HG03520 (cell line): Measurements from ENCODE around the gene ARHGAP44.

ENCODE experiments used
- ATAC-seq: cut with Tn5 transposase; IDR thresholded peaks from one replicate; pipeline ENCODE4 v1.9.1; 2021; ENCODE audit warnings: mild to moderate bottlenecking, moderate library complexity; ENCODE audit not compliant: unreplicated experiment

The ARHGAP44 gene

DNA sequence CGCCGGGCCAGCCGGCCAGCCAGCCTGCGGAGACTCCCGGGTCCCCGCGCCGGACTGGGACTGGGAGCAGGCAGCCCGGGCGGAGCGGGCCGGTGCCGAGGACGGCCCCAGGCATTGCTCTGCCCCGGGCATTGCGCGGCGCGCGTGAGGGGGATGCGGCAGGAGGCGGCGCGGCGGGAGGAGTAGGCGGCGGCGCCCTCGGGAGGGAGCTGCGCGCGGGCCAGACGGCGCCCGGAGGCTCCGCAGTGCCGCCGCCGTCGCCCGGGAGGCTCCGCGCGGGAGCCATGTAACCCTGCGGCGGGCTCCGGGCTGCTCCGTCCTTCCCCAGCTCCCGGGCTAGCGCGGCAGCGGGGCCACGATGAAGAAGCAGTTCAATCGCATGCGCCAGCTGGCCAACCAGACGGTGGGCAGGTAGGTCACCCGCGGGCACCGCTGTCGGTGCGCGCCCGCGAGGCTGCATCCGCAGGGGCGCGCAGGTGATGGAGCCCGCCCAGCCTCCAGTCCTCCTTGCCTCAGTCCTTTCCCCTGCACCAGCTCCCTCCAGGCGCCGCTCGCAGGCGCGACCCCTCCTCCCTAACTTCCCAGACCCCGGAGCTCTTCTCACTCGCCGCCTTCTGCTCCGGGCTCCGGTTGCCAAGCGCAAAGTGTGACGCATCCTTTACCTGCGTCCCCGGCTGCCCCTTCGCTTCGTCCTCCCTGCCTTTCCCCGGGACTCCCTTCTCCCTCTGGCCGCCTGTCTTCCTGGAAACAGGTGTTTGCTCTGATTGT, at the start of gene ARHGAP44:
TSS of gene ARHGAP44 (plus strand) at position 18 of the 768 bp plus-strand sequence. CDS start at position 359, 341 bp downstream.
- peak; percentile 82 for ATAC-seq

DNA sequence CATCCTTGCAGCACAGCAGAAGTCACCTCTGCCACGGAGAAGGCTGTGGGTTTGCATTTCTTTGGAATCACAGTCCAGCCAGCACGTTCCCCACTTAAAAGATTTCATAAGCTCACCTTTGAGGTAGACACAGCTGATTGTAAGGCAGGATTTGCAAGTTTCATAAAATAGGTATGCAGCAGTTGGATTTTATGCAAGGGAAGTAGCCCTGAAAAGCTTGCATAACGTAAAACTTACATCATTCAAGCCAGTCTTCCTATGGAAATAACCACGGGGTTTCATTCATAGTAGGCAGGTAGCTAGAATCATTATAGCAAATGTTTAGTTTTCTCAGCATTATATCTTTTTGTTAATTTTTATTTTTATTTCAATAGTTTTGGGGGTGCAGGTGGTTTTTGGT, 49.8 kb upstream of the ARHGAP44 start:
- ATAC-seq = no peak

DNA sequence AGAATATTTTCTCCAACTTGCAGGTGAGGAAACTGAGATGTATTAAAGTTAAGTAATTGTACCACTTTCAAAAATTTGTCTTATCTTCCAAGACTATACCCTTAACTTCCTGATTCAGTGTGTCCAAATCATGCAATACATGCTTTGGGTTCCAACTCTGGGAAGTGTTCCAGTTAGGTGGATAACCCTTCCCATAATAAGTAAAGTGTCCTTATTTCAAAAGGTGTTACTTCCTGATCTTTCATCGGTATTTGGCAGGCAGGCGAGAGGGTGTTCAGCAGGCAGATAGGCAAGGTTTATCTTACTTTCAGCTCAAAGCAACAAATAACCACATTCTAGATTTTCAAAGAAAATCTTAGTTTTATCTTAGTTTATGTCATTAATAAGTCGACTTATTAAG, 46.3 kb upstream of the ARHGAP44 start:
- ATAC-seq = no peak

DNA sequence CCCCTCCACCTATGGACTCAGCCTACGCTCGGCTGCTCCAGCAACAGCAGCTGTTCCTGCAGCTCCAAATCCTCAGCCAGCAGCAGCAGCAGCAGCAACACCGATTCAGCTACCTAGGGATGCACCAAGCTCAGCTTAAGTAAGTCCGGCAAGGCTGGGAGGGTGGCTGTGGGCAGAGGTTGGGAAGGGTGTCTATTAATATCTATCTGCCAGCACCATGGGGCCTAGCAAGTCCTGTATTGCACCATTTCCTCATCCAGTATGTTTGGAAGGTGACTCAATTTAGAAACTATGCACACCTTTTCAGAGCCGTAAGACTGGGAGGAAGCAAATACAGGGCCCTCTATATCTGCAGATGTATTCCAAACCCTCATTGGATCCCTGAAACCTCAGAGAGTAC, 45.0 kb upstream of the ARHGAP44 start:
- no peak for ATAC-seq

GRCh38 chr17:12744786-12745185, 44.5 kb upstream of the ARHGAP44 start:
- ATAC-seq = no peak

- no peak for ATAC-seq
Observed at GRCh38 chr17:12745486-12745885, 43.8 kb upstream of the ARHGAP44 start.

DNA sequence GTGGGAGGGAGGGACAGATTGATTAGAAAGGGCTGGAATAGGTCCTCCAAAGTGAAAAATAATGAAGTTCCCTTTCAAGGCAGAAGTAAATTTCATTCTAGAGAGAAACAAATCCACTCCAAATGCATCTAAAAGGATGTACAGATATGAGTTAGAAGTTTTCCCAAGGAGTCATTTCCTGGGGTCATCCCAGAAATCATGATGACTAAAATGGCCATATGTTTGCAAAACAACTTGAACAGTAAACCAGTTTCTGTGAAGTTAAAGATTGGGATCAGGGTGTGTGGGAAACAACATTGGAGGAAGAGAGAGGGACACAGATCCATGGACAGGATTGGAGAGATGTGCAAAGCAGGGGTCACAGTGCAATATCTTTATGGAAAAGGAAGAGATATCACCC, 32.5 kb upstream of the ARHGAP44 start:
- ATAC-seq = no peak

DNA sequence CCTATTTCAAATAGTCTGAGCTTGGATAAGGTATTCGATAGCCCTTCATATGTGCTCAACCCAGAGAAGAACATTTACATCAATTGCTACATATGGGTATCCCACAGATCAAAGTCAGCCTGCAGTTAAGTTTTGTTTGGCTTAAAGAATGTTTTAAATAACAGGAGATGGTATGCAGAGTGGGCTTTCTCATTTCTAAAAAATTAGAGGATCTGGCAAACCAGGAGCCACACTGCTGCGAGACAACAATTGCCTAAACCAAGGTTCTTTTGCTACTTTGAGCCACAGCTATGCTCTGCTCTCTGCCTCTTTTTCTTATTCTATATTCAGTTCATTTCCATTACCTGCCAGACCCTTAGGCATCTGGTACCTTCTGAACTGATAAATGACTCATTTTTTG, 30.2 kb upstream of the ARHGAP44 start:
- no peak for ATAC-seq

DNA sequence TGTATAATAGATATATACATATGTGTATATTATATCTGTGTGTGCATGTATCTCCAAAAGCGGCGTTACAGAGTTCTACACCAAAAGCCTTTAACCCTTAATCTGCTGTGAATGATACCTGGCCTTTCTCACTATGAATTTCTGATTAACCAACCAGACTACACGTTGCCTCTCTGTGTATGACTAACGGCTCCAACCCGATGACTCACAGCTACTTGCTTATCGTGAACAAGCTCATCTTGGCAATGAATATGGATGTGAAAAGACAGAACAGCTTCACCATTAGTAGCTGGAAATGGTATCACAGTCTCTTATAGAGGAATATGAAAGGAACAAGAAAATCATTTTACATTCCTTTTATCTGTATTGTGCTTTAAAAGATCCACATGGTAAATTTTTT, 23.8 kb upstream of the ARHGAP44 start:
- ATAC-seq = no peak

DNA sequence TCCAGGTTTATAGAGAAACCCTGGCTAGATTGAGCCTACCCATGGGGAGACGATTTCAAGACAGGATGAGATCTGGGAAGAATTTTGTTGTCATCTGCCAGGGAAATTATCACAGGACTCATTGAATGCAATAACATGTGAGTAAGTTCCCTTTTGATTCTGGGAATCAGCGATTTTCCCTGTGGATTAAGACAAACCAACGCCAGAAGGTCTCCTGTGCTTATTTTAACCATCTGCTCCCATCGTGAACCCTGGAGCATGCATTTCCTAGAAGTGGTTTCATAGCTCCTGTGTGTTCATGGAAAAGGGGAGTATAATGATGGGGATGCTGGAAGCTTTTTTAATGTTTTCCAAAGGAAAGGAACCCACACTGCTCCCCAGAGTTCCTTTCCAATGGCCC, 21.0 kb upstream of the ARHGAP44 start:
- ATAC-seq = no peak

GRCh38 chr17:12769981-12770380, 19.3 kb upstream of the ARHGAP44 start:
- no peak for ATAC-seq

- peak; percentile 74 for ATAC-seq
Observed at GRCh38 chr17:12773153-12773552, 16.1 kb upstream of the ARHGAP44 start.

- ATAC-seq = peak; percentile 6
Observed at GRCh38 chr17:12789075-12789480, 220 bp upstream of the ARHGAP44 start.

GRCh38 chr17:12790249-12791106, 1.2 kb downstream of the ARHGAP44 start:
- no peak for ATAC-seq

DNA sequence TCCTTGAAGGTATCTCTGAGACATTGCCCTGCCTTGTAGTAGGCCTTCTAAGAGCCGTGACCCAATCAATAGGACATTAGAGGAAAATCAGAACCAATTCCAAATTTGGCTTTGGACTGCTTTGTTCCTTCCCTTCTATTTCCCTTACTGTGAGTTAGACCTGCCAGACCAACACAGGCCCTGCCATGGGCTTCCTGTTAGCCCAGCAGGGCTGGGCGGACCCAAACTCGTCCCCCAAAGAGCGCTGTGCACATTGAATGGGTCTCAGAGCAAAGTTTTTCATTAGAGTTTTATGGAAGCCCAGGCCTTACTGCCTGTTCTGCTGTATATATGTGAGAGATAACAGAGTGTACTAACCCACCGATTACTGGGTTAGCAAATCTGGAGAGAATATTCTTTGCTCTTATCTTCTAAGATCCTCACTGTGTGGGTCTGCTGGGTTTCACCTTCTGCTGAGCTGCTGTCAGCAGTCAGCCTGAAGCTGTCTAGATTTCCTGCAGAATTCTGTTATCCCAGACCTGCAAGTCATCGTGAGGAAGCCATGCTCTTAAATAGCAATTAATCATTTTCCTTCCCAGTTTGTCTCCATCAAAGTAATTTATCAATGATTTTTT, 5.7 kb downstream of the ARHGAP44 start:
- ATAC-seq = peak; percentile 56

- ATAC-seq = no peak
Observed at GRCh38 chr17:12800855-12801365, 11.6 kb downstream of the ARHGAP44 start.

- no peak for ATAC-seq
Observed at GRCh38 chr17:12806630-12807029, 17.3 kb downstream of the ARHGAP44 start.

- ATAC-seq = no peak
Observed at GRCh38 chr17:12808723-12809122, 19.4 kb downstream of the ARHGAP44 start.

DNA sequence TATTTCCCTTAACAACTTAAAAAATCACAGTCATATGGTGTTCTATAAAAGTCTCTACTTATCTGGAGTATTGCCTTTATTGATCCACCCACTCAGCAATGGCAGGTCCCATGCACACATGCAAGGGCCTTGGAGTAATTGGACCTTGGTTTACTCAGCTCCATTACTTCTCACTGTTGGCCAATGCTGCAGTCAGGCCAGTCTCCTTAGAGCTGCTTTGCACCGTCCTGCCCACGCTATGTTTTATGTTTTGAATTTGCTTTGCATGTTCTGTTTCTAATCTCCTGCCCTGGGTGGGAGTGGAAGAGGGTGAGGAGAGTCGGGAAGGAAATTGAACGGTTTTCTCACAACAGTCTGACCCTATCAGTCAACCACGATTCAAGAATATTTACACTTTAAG, 23.6 kb downstream of the ARHGAP44 start:
- ATAC-seq = no peak

- no peak for ATAC-seq
Observed at GRCh38 chr17:12813664-12814063, 24.4 kb downstream of the ARHGAP44 start.

GRCh38 chr17:12814718-12815117, 25.4 kb downstream of the ARHGAP44 start:
- ATAC-seq = no peak
